ENCODE results near the gene CD96.
"Not testable (repeated sequence)": the region's sequence is repeated elsewhere in the genome, so short reads cannot be mapped to it uniquely, and the experiment has no call there.

GRCh38 chr3:111630638-111631037 lies 88.6 kb downstream of the CD96 start:
- not testable (repeated sequence) for TF ChIP-seq CTCF, POLR2A (IDR thresholded peaks at IDR 0.05)

Data from adrenal gland (tissue), 5 donors.